Retina (tissue), 1 donor: ENCODE results near the gene ZNF362.

Source experiments
- DNase-seq: peaks from one replicate; pipeline ENCODE4 v3.0.0-alpha.2; 2016

Gene ZNF362

DNA sequence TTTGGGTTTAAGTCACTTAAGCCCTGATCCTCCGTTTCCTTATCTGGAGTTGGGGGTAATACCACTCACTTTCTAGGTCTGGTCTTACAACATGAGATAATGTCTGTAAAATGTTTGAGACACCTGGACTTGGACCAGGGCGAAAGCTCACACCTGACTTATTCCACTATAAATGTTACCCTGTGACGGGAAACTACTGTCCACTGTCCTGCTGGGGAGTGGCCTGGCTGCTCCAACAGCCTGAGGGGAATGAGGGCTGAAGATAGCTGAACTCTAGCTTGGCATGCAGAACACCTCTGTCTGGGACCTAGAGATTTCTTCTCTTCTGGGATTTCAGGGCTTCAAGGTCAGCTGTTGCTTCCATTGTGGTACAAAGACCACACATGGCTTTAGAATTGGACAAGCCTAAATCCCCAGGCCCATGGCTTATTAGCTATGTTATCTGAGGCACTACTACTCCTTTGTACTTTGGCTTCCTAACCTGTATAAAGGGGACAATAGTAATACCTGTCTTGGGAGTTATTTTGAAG, 74.1 kb downstream of the ZNF362 start:
- DNase-seq: no peak

DNA sequence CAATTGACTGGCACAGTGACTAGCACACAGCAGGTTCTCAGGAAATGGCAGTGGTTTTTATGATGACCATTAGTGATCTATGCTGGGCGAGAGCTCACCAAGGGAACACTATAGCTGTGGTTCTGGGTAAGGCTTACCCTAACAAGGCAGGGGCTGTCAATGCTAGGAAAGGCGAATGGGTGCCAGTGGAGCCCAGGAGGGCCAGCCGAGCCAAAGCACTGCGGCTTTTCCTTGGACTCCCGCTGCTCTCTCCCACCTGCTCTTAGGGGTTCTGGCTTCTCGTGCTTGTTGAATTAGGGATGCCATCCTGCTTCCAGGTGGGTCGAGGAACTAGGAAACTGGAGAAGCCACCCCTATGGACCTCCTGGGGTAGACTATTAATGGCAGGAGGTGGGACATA, 74.6 kb downstream of the ZNF362 start:
- DNase-seq: no peak

DNA sequence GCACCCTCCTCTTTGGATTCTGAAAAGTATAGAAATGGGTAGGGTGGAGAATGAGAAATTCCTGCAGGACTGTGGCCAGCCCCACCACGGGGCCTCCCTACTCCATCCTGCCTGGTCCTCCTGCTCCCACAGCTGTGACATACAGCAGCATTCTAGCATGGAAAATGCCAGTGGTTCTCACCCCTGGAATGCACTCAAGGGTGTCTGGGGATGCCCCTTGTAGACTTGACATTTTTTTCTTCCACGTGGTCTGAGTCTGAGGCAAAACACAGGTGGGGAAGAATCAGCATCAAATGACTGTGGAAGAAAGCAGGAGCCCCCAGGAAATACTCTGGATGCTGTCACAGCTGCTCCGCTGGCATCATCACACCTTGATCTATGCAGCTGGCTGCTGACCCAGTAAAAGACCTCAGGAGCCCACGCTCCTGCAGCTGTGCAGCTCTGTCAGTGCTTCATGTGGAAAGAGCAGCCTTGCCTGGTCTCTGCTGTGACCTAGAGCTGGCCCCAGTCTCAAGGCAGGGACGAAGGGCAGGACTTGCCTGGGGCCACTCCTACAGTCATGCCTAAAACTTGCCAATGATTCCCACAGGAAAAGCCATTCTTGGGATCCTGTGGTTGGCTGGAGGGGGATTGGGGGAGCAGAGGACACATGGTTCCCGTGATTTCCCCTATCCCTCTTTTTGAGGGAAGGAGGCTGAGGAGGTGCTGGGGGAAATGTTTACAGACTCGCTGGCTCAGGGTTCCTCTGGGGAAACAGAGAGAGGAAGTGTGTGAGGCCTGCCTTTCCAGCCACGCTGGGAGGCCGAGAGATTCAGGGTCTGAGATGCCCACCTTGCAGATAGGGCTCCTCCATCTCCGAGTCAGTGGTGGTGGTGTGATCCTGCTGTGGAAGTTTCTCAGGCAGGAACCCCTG, 75.4 kb downstream of the ZNF362 start:
- no peak for DNase-seq

DNA sequence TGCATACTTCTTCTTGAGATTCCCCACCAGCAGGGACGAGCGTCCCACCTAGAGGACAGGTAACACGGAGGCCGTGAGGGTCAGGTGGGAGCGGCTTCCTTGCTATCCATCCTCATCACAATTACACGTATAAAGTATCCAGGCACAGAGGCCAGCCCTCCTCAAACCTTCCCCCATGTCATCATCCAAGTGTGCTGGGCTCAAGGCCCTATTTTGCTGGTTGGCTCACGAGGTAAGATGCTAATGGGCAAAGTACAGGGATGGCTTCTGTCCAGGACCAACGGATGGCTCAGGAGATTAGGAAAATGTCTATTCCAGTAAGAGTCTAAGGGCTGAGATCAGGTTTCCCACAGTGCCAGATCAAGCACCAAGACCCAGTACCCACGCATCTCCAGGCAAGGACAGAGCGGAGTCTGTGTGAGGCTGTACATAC, 76.1 kb downstream of the ZNF362 start:
- DNase-seq: no peak

DNA sequence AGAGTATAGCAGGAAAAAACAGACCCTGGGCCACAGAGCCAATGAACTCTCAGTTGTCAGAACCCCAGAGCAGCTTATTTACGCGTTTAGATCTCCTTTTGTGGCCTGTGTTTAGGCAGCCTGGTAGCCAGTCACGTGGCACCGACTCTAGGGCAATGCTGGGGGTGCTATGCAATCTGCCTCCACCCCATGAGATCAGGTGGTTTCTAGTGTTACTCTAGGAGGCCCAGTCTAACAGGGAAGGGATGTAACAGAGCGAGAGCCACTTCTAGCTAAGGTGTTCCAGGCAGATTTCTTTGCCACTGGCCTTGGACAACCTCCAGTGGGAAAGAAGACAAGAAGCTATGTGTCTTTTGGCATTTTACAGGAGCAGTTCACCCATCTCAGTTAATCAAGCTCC, 76.6 kb downstream of the ZNF362 start:
- DNase-seq: no peak

DNA sequence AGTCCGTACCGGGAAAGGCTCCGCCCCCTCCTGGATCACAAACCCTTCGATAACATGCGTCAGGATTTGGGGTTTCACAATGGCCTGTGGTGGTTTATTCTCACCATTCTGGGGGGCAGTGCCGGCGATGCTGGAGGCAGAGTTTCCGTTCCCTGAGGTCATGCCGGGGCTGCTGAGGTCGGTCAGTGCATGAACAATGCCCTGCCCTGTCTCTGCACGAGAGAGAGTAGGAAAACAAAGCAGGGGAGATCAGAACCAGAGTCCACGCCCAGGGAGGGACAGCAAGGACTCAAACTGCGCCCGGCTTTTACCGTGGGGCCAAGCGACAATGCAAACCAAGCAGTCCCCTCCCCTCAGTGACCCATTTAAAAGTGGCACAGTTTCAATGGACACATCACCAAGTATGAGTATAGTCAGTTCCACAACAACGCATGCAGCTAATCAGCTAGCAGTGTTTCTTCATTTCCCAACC, 77.8 kb downstream of the ZNF362 start:
- DNase-seq: peak; percentile 62

DNA sequence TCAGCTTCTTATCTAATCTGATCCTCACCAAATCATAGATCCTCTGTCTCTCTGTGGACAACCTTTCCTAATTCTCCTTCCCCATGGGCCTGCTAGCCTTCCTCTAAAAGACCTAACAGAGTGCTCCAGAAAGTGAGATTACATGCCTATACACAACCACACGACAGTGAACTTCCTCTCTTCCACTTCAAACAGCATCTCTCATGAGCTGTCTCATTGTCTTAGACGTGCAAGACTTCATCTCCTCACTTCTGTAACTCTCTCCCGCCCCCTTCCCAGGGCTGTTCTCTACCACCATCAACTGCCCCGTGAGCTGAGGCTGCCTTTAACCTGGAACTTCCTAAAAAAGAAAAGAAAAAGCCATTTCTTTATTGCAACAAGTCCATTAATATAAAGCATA, 78.7 kb downstream of the ZNF362 start:
- DNase-seq: no peak

DNA sequence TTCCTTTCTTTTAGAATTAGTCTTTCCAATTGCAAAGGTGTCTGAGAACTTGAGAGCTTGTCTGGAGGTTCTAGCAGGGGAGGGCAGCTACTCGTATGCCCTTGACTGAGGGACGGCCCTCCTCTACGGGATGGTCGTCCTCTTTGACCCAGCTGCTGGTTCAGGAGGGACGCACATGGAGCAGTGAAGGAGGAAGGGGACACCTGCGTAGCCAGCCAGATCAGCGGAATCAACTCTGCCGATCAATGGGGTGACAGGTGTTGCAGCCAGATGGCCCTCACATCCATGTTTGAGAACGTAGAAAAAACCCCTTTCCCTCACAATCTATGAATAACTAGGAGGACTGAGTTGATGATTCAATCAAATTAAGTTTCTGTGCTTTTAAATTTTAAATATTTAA, 80.3 kb downstream of the ZNF362 start:
- no peak for DNase-seq

DNA sequence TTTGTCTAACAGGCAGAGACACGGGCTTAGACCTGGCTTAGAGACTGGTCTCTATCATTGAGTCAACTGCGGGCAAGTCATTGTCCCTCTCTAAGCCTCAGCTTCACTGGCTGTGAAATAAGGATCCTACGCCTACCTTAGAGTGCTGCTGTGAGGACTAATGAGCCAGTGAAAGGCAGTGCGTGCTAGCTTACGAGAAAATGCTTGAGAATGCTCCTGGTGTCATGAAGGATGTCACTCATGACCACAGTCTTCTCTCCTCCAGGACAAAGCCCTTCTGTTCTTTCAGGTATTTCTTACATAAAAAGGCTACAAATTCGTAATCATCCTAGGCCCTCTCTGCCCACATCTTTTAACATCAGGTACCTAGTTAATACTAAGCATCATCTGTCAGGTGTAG, 81.1 kb downstream of the ZNF362 start:
- no peak for DNase-seq

DNA sequence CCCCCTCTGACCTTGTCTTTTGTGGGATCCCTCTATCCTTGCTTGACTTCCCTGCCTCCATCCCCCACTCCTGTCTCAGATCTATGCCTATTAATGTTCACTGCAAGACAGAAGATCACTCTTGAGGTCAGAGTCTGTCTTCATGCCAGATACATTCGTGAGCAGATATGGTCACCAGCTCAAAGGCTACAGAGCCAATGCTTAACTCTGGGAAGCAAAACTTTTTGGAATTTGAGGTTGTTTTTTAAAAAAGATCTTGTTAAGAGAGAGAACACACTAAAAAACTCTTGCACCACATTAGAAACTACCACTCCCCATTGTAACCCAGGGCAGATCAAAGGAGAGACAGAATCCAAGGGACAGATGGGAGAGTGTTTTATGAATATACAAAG, 81.8 kb downstream of the ZNF362 start:
- no peak for DNase-seq

DNA sequence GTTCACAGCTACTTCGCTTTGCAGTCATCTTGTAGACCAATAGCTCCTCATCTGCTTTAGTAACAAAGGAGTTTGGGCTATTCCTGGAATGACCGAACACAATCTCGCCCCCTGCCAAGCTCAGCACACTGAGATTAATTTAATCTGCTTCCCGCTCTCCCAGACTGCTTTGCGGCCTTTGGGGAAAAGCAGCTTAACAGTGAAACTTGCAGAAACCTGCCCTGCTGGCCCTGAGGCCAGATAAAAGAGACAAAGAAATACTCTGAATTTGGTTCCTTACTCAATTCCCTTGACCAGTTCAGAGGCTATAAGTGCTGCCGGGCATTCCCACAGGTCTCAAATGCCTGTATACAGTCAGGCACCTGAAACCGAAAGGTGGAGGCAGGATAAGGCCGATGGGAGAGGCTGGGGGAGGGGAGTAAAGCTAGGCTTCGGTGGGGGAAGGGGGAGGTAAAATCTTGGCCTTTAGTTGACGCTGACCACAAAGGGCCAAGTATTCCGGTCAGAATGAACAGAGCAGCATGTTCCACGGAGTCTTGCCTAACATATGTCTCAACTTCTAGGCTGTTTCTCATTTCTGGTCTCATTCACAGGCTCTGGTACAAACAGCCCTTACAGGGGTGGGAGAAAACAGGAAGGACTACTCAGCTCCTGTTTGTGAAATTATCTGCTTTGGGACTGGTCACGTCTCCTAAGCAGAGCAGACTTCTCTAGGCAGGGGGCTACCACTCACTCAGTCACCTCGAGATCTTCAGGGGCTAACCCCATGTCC, 82.3 kb downstream of the ZNF362 start:
- DNase-seq: peak; percentile 80

DNA sequence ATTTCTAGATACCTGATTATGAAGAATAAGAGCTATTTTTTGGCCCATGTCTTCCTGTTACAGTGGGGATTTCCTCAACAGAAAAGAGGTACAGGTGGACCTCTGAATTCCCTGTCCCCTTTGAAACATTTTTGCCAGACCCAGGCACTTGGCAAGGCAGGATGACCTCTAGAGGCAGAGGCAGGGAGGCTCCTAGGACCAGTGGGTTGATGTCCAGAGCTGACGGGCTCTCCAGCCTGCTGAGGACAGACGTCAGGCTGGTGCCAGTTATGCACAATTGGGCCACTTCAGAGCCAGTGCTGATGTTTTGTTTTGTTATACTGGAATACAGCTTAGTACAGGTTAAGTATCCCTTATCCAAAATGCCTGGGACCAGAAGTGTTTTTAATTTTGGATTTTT, 83.1 kb downstream of the ZNF362 start:
- DNase-seq: no peak

DNA sequence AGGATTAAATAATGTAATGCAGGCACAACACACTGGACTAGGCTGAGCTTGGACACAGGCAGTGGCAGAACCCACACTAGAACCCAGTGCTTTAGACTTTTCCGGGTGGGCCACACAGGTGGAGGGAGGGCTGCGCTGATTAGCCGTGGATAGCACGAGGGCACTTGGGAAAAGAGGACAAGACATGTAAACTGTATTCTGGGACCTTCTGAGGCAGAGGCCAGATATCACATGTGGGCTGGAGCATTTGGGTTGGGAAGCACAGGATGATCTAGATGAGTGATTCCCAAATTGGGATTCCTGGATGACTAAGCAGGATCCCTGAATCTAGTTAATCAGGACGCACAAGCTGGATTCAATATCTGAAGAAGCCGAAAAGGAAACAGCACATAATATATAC, 84.9 kb downstream of the ZNF362 start:
- no peak for DNase-seq

DNA sequence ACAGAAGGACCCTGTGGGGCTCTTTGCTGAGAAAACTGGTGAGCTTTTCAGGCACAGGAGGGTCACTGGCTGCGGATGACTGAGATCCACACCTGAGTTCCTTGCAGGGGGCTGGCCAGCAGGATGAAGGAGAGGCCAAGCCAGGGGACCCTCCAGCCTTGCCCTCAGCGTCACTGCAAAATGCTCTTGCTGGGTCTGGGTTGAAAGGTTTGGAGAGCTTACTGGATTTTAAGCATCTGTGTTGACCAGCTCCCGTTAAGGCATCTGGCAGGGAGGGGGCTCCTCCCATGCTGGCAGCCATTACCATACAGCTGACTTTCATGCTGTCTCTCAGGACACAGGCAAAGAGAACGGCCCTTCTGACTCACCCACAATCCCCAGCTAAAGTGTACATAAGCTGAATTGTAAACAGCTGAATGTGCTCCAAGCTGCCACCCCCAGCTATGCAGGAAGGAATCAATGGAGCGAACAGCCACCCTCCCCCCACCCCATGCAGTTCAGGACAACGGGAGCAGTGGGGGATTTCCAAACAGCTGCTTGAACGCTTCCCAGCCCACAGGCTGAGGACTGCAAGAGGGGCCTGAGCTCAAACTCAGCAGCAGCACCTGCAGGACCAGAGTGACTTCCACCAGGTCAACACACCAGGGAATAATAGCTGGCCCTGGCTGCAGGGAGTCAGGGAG, 85.9 kb downstream of the ZNF362 start:
- DNase-seq: peak; percentile 79

DNA sequence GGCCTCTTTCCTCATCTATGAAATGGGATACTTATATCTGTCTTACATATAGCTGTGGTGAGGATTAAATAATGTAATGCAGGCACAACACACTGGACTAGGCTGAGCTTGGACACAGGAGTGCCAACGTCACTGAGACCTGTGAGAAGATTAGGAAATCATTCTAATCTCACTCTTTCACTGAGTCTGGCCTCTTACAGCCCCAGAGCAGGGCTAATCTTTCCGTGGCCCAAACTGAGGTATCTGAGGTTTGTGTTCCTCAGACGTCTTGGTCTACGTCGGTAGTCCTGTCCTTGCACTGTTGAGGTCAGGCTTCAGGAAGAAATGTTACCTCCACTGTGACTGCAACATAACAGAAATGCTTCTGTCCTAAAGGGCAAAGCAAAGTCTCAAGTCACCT, 87.2 kb downstream of the ZNF362 start:
- no peak for DNase-seq

DNA sequence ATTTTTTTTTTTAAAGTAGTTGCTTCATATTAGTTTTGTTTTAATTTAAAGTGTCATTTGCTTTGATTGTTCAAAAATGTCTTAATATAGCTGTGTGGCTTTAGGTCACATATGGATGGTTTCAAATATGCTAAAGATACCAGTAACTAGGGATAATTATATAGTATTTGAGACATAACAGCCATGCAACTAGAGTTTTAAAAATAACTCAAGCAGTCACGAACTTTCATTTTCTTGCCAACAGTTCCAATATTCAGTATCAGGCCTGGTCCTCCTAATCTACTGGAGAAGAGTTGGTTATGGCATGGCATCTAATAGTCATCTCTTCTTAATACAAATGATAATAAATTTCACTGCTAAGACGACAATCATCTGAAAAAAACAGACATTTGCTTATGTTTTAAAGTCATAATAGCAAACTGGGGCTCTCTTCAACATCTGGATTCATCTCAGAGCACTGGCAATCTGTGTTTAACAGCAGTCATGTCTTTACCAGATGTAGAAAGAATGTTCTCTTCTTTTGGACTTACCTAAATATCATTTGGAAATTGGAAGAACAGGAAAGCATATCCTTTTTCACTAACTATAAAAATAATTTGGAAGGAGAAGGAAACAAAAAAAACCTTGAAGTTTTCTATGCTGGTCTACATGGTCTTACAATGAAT, 88.7 kb downstream of the ZNF362 start:
- no peak for DNase-seq

DNA sequence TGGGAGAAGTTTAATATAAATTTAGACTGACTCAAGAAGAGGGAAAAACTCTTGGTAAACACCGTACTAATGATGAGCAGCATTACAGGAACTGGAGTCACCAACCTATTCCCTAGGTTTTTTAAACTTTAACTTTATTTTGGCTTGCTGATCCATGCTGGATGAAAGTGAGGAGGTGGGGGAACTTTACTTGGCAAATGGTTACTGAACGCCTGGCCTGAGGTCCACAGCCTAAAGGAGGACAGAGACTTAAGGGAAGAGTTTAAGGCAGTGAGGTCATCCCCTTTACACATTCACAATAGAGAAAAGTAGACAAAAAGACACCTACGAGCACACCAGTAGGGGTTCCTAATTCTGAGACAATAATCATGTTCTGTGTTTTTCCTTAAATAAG, 90.2 kb downstream of the ZNF362 start:
- DNase-seq: no peak

DNA sequence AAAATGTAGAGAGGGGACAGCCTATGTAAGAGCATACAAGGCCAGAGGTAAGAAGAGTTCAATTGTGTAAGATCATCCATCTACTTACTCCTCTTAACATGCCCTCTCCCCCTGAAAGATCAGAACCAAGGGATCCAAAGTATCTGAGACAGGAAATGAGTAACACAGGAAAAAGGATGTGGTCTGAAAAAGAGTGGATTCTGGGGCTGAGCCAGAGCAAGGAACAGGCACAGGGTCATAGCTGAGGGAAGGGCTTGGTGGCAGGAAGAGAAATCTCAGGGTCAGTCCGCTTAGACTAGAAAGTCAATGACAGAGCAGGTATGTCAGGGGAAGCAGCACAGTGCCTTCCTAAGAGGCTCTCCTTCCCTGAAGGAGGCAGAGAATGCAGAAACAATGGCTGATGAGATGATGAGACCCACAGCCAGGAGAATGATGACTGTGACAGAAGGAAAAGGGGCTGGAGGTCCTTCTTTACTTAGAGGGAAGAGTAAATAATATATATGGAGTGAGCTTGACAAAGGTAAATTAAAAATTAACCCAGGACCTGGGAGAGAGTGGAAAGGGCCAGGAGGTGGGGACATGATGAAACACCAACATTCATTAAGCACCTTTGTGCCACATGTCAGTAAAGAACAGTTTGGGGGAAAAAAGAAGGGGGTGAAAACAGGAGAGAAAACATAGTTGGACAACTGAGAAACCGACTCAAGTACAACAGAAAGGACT, 90.8 kb downstream of the ZNF362 start:
- DNase-seq: no peak

DNA sequence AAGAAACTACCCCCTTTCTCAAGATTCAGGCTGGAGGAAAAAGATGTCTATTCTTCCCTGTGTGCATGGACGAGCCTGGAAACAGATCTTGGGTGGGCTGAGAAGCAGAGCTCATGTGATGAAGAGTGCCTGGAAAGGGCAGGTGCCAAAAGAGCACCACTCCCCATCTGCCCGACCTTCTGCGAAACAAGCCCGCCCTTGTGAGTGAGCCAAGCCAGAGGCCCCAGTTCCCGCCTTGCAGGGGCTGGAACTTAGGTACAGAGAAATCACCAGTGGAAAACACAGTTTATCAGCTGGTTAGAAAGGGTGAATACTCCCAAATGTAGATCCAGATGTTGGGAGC, 91.3 kb downstream of the ZNF362 start:
- peak; percentile 32 for DNase-seq

DNA sequence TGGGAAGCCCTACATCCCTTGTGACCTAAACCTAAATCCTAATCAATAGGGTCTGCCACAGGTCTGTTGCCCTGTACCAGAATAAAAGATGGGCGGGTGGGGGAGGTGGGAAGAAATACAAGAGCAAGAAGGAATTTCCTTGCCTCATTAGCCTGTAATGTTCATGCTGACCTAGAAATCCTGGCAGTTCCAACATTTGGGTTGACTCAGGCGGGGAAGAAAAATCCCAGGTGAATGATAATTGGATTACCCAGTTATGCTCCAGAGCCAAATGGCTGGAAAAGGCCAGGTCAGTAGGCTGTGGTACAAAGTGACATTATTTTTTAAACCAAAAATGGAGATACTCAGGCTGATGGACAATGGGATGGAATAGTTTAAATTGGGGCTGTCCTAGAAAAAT, 91.9 kb downstream of the ZNF362 start:
- no peak for DNase-seq

DNA sequence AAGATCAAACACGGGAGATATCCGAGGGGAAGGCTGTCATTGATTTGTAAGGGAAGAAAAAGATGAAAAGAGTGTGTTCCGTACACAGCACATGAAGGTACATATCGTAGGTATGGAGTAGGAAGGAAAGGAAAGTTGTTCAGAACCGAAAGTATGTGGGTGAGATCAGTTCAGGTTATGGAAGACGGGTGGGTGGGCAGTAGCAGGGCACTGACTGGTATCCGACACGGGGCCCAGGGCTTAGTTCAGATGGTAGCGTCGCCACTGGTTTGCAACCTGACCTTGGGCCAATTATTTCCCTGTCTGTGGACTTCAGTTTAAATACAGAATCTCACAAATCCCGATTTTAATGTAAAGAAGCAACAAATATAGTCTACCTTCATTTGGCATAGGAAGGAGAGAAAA, 92.4 kb downstream of the ZNF362 start:
- DNase-seq: peak; percentile 44
